Measurements from ENCODE around the gene AMN1.
"Not testable (repeated sequence)": the region's sequence is repeated elsewhere in the genome, so short reads cannot be mapped to it uniquely, and the experiment has no call there.

AMN1 gene

DNA sequence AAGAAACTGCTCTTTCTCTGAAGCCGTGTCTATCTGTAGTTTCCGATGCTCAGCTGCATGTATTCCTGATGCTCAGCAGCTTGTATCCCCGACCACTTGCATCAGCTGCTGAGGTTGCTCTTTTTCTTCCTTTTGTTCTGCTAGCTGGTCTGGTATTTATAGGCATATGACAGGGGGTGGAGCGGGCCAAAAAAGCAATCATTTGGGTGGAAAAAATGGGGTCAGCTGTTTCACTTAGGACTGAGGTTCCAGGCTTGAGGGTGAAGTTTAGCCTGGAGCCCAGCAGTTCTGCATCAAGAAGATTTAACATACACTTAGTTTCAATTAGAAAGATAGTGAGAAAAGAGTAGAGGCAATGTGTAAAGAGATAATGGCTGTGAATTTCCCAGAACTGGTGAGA is 23.6 kb upstream of the AMN1 start:
- H3K9me3 ChIP-seq (ENCODE audit: control insufficient read depth in 1 of 2, low read length in 2 of 2), result no peaks in the 10 kb centered on the region
- no peaks in the 10 kb centered on the region for H3K36me3 ChIP-seq (ENCODE audit: control insufficient read depth in 1 of 2, insufficient read depth in 2 of 2, low read length in 2 of 2)
- peaks cover 4 to 5% of the 10 kb centered on the region in 2 donors for H3K4me1 ChIP-seq (ENCODE audit: control insufficient read depth in 1 of 2, insufficient read depth in 2 of 2, low read length in 2 of 2)
- no peak overlapping the region for H3K4me3 ChIP-seq (ENCODE audit: low read depth in 1 of 2, low read length in 2 of 2)
- H3K9ac ChIP-seq (ENCODE audit: low read depth in 1 of 2, low read length in 2 of 2), result no peak overlapping the region
- no peaks in the 10 kb centered on the region for H3K27me3 ChIP-seq (ENCODE audit: control insufficient read depth in 1 of 2, insufficient read depth in 2 of 2, low read length in 2 of 2)
- H3K27ac ChIP-seq (ENCODE audit: low read depth, low read length), result no peak overlapping the region

DNA sequence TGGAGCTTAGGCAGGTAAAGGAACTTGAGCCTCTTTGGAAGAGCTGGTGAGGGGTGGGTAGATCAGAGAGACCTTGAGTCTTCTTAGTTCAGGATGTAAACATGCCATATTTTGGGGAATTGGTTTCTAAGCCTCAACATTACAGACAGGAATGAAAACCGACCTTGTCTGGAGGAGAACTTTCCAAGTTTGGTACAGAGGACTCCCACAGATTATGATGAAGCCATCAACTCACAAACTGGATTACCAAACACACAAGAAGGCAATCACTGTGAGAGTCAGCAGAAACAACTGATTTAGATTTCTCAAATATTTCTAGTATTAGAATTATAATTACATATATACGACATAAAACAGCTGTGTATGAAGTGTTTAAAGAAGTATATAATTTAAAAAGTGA is 22.3 kb upstream of the AMN1 start:
- Histone ChIP-seq H3K36me3 (ENCODE audit: control insufficient read depth in 1 of 2, insufficient read depth in 2 of 2, low read length in 2 of 2) (no peaks in the 10 kb centered on the region), H3K4me1 (ENCODE audit: control insufficient read depth in 1 of 2, insufficient read depth in 2 of 2, low read length in 2 of 2) (peaks cover 4 to 5% of the 10 kb centered on the region in 2 donors), H3K9ac (ENCODE audit: low read depth in 1 of 2, low read length in 2 of 2) (no peak overlapping the region), H3K27me3 (ENCODE audit: control insufficient read depth in 1 of 2, insufficient read depth in 2 of 2, low read length in 2 of 2) (no peaks in the 10 kb centered on the region), H3K27ac (ENCODE audit: low read depth, low read length) (no peak overlapping the region), H3K4me3 (ENCODE audit: low read depth in 1 of 2, low read length in 2 of 2) (no peak overlapping the region), H3K9me3 (ENCODE audit: control insufficient read depth in 1 of 2, low read length in 2 of 2) (no peaks in the 10 kb centered on the region)

DNA sequence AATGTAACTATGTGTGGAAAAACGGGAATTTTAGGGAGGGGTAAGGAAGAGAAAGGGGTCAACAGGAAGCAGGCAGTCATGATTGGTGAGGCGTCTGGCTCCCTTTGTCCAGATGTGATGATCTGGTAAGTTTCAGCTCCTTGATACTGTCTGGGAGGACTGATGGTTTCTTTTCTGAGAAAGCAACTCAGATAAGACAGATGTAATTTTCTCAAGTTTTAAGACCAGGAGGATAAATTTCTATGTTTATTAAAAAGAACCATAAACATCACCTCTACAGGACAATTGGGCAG is 21.9 kb upstream of the AMN1 start:
- peaks cover 4 to 5% of the 10 kb centered on the region in 2 donors for H3K4me1 ChIP-seq (ENCODE audit: control insufficient read depth in 1 of 2, insufficient read depth in 2 of 2, low read length in 2 of 2)
- no peaks in the 10 kb centered on the region for H3K9me3 ChIP-seq (ENCODE audit: control insufficient read depth in 1 of 2, low read length in 2 of 2)
- no peaks in the 10 kb centered on the region for H3K27me3 ChIP-seq (ENCODE audit: control insufficient read depth in 1 of 2, insufficient read depth in 2 of 2, low read length in 2 of 2)
- H3K9ac ChIP-seq (ENCODE audit: low read depth in 1 of 2, low read length in 2 of 2), result no peak overlapping the region
- H3K4me3 ChIP-seq (ENCODE audit: low read depth in 1 of 2, low read length in 2 of 2), result no peak overlapping the region
- H3K36me3 ChIP-seq (ENCODE audit: control insufficient read depth in 1 of 2, insufficient read depth in 2 of 2, low read length in 2 of 2), result no peaks in the 10 kb centered on the region
- no peak overlapping the region for H3K27ac ChIP-seq (ENCODE audit: low read depth, low read length)

DNA sequence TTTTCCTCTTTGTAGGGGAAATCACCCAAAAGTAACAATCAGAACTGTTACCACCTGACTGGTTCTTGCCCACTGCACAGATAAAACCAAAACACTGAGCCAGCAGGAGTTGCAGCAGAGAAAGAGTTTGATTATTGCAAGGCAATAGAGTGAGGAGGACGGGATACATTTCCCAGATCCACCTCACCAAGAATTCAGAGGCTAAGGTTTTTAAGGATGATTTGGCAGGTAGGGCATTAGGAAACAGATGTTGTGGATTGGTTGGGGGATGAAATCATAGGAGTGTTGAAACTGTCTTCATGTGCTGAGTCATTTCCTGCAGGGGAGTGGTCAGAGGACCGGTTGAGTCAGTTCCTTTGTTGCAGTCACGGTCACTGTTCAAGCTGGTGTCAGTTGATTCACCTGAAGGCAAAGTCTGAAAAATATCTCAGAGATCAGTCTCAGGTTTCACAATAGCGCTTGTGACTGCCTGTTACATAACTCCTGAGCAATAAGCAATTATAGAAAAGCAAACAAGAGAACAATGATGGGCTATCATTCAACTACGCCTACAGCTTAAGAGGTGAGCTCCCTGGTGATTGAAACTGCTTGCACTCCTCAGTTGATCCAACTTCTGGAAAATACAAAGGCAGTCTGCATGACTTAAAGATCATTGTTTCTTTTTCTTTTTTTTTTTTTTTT is 20.3 kb upstream of the AMN1 start:
- Histone ChIP-seq H3K36me3 (ENCODE audit: control insufficient read depth in 1 of 2, insufficient read depth in 2 of 2, low read length in 2 of 2) (no peaks in the 10 kb centered on the region), H3K9me3 (ENCODE audit: control insufficient read depth in 1 of 2, low read length in 2 of 2) (no peaks in the 10 kb centered on the region), H3K27me3 (ENCODE audit: control insufficient read depth in 1 of 2, insufficient read depth in 2 of 2, low read length in 2 of 2) (no peaks in the 10 kb centered on the region), H3K4me1 (ENCODE audit: control insufficient read depth in 1 of 2, insufficient read depth in 2 of 2, low read length in 2 of 2) (peaks cover 6 to 8% of the 10 kb centered on the region in 2 donors), H3K4me3 (ENCODE audit: low read depth in 1 of 2, low read length in 2 of 2) (no peak overlapping the region), H3K27ac (ENCODE audit: low read depth, low read length) (peak overlapping the region; percentile 60), H3K9ac (ENCODE audit: low read depth in 1 of 2, low read length in 2 of 2) (peak overlapping the region in 1 of 2 donors; percentile 15)

DNA sequence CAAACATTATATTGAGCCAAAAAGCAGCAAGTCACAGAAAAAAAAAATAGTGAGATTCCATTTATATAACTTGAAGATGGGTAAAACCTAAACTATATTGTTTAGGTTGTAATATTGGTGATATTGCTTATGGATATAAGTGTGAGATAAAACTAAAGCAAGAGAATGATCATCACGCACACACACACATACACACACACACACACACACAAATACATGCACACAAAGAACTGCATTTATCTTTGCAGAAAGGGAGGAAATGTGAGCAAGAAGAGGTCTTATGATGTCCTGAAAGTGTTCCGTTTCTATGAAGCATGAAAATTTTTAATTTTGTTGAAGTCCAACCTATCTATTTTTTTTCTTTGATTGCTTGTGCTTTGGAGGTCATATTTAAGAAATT is 16.4 kb upstream of the AMN1 start:
- Histone ChIP-seq H3K36me3 (ENCODE audit: control insufficient read depth in 1 of 2, insufficient read depth in 2 of 2, low read length in 2 of 2) (no peaks in the 10 kb centered on the region), H3K27me3 (ENCODE audit: control insufficient read depth in 1 of 2, insufficient read depth in 2 of 2, low read length in 2 of 2) (no peaks in the 10 kb centered on the region), H3K4me3 (ENCODE audit: low read depth in 1 of 2, low read length in 2 of 2) (no peak overlapping the region), H3K4me1 (ENCODE audit: control insufficient read depth in 1 of 2, insufficient read depth in 2 of 2, low read length in 2 of 2) (peaks cover 13 to 17% of the 10 kb centered on the region in 2 donors), H3K27ac (ENCODE audit: low read depth, low read length) (no peak overlapping the region), H3K9ac (ENCODE audit: low read depth in 1 of 2, low read length in 2 of 2) (no peak overlapping the region), H3K9me3 (ENCODE audit: control insufficient read depth in 1 of 2, low read length in 2 of 2) (no peaks in the 10 kb centered on the region)

DNA sequence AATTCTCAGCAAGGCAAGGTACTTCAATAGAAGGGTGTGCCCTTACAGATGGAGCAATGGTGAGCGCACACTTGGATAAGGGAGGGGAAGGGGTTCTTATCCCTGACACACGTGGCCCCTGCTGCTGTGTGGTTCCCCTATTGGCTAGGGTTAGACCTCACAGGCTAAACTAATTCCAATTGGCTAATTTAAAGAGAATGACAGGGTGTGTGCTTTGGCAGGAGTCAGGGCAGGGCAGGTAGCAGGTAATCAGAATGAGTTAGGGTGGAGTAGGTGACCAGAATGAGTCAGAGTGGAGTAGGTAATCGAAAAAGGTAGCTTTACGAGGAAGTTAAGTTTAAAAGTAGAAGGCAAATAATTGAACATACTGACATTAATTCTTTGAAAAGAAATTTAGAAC is 15.5 kb upstream of the AMN1 start:
- Histone ChIP-seq H3K27ac (ENCODE audit: low read depth, low read length) (peak overlapping the region; percentile 53), H3K4me1 (ENCODE audit: control insufficient read depth in 1 of 2, insufficient read depth in 2 of 2, low read length in 2 of 2) (peaks cover 13 to 17% of the 10 kb centered on the region in 2 donors)
- H3K9ac ChIP-seq (ENCODE audit: low read depth in 1 of 2, low read length in 2 of 2); H3K36me3 ChIP-seq (ENCODE audit: control insufficient read depth in 1 of 2, insufficient read depth in 2 of 2, low read length in 2 of 2); H3K9me3 ChIP-seq (ENCODE audit: control insufficient read depth in 1 of 2, low read length in 2 of 2); H3K4me3 ChIP-seq (ENCODE audit: low read depth in 1 of 2, low read length in 2 of 2); H3K27me3 ChIP-seq (ENCODE audit: control insufficient read depth in 1 of 2, insufficient read depth in 2 of 2, low read length in 2 of 2): not testable (repeated sequence)

DNA sequence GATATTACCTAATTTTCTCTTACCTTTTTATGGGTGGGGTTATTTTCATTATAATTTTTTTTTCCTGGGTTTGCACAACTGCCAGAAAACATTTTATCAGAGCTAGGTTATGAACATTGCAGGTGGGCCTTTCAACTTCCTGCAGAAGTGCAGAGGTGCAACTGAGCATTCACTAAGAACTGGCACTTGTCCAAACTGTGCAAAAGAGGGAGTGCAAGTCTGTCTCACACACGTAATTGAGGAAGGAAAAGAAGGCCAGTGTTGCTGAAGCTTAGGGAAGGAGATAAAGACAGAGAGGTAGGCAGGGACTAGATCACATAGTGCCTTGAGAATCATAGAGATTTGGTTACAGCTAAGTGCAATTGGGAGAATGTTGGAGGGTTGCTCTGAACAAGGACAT is 14.1 kb upstream of the AMN1 start:
- Histone ChIP-seq H3K27ac (ENCODE audit: low read depth, low read length) (no peak overlapping the region), H3K9me3 (ENCODE audit: control insufficient read depth in 1 of 2, low read length in 2 of 2) (no peaks in the 10 kb centered on the region), H3K27me3 (ENCODE audit: control insufficient read depth in 1 of 2, insufficient read depth in 2 of 2, low read length in 2 of 2) (no peaks in the 10 kb centered on the region), H3K9ac (ENCODE audit: low read depth in 1 of 2, low read length in 2 of 2) (no peak overlapping the region), H3K4me3 (ENCODE audit: low read depth in 1 of 2, low read length in 2 of 2) (no peak overlapping the region), H3K36me3 (ENCODE audit: control insufficient read depth in 1 of 2, insufficient read depth in 2 of 2, low read length in 2 of 2) (no peaks in the 10 kb centered on the region), H3K4me1 (ENCODE audit: control insufficient read depth in 1 of 2, insufficient read depth in 2 of 2, low read length in 2 of 2) (peaks cover 8 to 13% of the 10 kb centered on the region in 2 donors)

DNA sequence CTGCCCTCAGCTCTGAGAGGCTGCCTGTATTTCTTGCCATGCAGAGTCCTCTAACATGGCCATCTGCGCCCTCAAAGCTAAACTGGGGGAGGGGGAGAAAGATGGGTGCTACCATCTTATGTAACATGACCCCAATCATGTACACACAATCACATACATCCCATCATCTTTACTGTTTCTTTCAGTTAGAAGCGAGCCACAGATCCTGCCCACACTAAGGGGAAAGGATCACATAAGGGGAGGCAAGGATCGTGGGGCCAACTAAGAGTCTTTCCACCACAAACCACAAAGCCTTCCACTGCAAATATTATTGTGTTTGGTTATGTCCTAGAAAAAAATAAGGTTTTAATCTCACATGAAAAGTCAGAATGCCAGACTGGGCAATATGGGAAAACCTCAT is 11.8 kb upstream of the AMN1 start:
- H3K36me3 ChIP-seq (ENCODE audit: control insufficient read depth in 1 of 2, insufficient read depth in 2 of 2, low read length in 2 of 2), result no peaks in the 10 kb centered on the region
- no peak overlapping the region for H3K9ac ChIP-seq (ENCODE audit: low read depth in 1 of 2, low read length in 2 of 2)
- no peak overlapping the region for H3K27ac ChIP-seq (ENCODE audit: low read depth, low read length)
- no peaks in the 10 kb centered on the region for H3K9me3 ChIP-seq (ENCODE audit: control insufficient read depth in 1 of 2, low read length in 2 of 2)
- peaks cover 8 to 13% of the 10 kb centered on the region in 2 donors for H3K4me1 ChIP-seq (ENCODE audit: control insufficient read depth in 1 of 2, insufficient read depth in 2 of 2, low read length in 2 of 2)
- H3K4me3 ChIP-seq (ENCODE audit: low read depth in 1 of 2, low read length in 2 of 2), result no peak overlapping the region
- no peaks in the 10 kb centered on the region for H3K27me3 ChIP-seq (ENCODE audit: control insufficient read depth in 1 of 2, insufficient read depth in 2 of 2, low read length in 2 of 2)

DNA sequence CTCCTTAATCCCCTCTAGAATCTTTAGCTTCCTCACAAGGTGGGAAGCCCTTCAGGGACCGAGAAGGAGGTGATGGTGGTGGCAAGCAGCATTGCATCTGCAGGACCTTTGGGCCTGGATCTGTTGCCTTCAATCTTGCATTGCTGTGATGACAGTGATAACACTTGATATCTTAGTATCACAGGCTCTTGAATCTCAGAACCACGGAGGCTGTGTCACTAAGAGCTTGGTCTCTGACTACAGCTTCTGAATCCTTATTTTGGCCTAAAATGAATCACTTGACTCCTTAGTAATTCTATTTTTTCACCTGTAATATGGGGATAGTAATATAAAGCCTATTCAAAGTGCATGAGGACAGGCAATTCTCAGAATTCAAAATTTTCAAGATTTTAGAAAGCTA is 8.9 kb upstream of the AMN1 start:
- Histone ChIP-seq H3K4me1 (ENCODE audit: control insufficient read depth in 1 of 2, insufficient read depth in 2 of 2, low read length in 2 of 2) (peaks cover under 1 to 10% of the 10 kb centered on the region in 2 donors), H3K9ac (ENCODE audit: low read depth in 1 of 2, low read length in 2 of 2) (no peak overlapping the region), H3K36me3 (ENCODE audit: control insufficient read depth in 1 of 2, insufficient read depth in 2 of 2, low read length in 2 of 2) (no peaks in the 10 kb centered on the region), H3K9me3 (ENCODE audit: control insufficient read depth in 1 of 2, low read length in 2 of 2) (no peaks in the 10 kb centered on the region), H3K27me3 (ENCODE audit: control insufficient read depth in 1 of 2, insufficient read depth in 2 of 2, low read length in 2 of 2) (no peaks in the 10 kb centered on the region), H3K4me3 (ENCODE audit: low read depth in 1 of 2, low read length in 2 of 2) (no peak overlapping the region), H3K27ac (ENCODE audit: low read depth, low read length) (no peak overlapping the region)

DNA sequence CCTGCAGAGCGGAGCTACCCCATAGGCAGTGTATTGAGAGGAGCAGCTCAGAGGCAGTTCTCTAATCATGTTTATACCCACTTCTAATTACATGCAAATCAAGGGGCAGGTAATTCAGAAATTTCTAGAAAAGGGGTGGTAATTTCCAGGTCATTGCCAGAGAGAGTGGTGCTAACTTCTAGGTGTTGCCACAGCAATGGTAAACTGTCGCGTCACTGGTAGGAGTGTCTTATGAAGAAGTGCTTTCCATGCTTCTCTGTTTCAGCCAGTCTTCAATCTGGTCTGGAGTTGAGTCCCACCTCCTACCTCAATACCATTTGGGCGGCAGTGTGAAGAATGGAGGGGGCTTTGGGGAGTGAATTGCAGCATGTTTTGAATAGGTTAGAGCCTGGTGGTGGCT is 8.5 kb upstream of the AMN1 start:
- Histone ChIP-seq H3K9me3 (ENCODE audit: control insufficient read depth in 1 of 2, low read length in 2 of 2) (no peaks in the 10 kb centered on the region), H3K4me3 (ENCODE audit: low read depth in 1 of 2, low read length in 2 of 2) (no peak overlapping the region), H3K9ac (ENCODE audit: low read depth in 1 of 2, low read length in 2 of 2) (no peak overlapping the region), H3K27me3 (ENCODE audit: control insufficient read depth in 1 of 2, insufficient read depth in 2 of 2, low read length in 2 of 2) (no peaks in the 10 kb centered on the region), H3K36me3 (ENCODE audit: control insufficient read depth in 1 of 2, insufficient read depth in 2 of 2, low read length in 2 of 2) (no peaks in the 10 kb centered on the region), H3K4me1 (ENCODE audit: control insufficient read depth in 1 of 2, insufficient read depth in 2 of 2, low read length in 2 of 2) (peaks cover 0 to 10% of the 10 kb centered on the region in 2 donors), H3K27ac (ENCODE audit: low read depth, low read length) (no peak overlapping the region)

DNA sequence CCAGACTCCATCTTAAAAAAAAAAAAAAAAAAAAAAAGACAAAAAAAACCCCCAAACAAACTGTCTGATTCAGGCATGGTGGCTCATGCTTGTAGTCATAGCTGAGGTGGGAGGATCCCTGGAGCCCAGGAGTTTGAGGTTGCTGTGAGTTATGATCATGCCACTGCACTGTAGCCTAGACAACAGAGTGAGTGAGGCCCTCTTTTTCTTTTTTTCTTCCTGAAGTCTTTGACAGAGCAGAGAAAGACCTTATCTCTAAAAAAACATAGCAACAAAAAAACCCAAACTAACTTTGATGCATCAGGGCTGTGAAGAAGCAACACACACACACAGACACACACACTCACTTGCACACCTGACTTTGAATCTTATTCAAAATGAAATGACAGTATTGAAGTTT is 7.7 kb upstream of the AMN1 start:
- Histone ChIP-seq H3K9me3 (ENCODE audit: control insufficient read depth in 1 of 2, low read length in 2 of 2) (no peaks in the 10 kb centered on the region), H3K4me3 (ENCODE audit: low read depth in 1 of 2, low read length in 2 of 2) (no peak overlapping the region), H3K36me3 (ENCODE audit: control insufficient read depth in 1 of 2, insufficient read depth in 2 of 2, low read length in 2 of 2) (no peaks in the 10 kb centered on the region), H3K27ac (ENCODE audit: low read depth, low read length) (no peak overlapping the region), H3K27me3 (ENCODE audit: control insufficient read depth in 1 of 2, insufficient read depth in 2 of 2, low read length in 2 of 2) (no peaks in the 10 kb centered on the region), H3K9ac (ENCODE audit: low read depth in 1 of 2, low read length in 2 of 2) (no peak overlapping the region), H3K4me1 (ENCODE audit: control insufficient read depth in 1 of 2, insufficient read depth in 2 of 2, low read length in 2 of 2) (peaks cover 0 to 13% of the 10 kb centered on the region in 2 donors)

All from duodenal mucosa (tissue), 2 donors.